HS-27A (cell line): Measurements from ENCODE around the gene ANK3.

Experiments used
- DNase-seq: peaks from one replicate; pipeline ENCODE4 v3.0.0-alpha.2; 2012; ENCODE audit warnings: low read depth, missing footprints

The ANK3 gene

DNA sequence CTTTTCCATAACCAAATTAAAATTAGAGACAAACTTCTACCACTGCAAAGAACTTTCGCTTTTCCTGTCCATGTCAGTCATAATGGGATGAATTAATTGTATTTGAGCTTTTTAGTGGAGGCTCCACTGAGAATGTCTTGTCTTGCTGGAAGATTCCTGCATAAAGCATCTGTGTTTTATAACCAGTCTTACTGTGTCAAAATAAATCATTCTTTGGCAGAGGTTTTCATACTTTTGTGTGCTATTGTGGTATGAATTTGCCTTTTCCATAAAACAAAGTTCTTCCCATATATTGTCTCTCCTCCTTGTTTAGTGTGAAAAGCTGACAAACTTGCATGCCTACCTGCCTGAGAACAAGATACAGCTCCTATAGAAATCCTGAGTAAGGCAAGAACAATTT, 358.5 kb downstream of the ANK3 start:
- no peak for DNase-seq

GRCh38 chr10:60029475-60029874, 360.2 kb downstream of the ANK3 start:
- no peak for DNase-seq

- DNase-seq = no peak
Observed at GRCh38 chr10:60028081-60028480, 361.6 kb downstream of the ANK3 start.

DNA sequence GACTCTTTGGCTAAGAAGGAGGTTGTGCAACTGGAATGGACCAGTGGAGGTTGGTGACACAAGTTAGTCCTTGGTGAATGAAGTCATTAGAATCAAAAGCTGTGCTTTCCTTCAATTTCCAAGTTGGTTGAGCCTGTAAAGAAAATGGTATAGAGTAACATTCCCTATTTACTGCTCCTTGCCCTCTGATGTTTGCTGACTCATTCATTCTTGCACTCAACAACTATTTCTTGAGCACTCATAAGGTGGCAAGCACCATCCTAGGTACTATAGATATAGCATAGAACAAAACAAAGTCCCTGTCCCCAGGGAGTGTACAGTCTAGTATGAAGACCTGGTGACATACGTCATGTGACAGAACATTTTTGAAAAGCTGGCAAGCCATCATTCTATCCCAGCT, 364.4 kb downstream of the ANK3 start:
- no peak for DNase-seq

DNA sequence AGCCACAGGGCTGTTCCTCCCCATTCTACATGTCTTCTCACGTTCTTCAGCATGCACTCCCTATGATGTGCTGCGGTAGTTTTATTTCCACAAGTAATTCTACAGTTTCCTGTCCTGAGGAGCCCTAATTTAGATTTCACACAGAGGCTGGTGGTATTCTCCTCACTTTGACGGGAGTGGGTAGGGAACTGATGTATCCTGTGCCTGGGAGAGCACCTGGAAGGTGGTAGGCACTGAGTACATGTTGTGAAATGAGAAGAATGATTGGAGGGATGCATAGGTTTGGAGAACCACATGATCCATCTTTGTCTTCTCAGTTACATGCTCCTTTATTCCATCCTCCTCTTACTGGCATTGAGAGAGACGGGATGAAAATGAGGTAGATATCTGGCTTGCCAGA, 365.2 kb downstream of the ANK3 start:
- DNase-seq = no peak

- no peak for DNase-seq
Observed at GRCh38 chr10:60023155-60023877, 366.4 kb downstream of the ANK3 start.

GRCh38 chr10:60021361-60021760, 368.3 kb downstream of the ANK3 start:
- DNase-seq = no peak

DNA sequence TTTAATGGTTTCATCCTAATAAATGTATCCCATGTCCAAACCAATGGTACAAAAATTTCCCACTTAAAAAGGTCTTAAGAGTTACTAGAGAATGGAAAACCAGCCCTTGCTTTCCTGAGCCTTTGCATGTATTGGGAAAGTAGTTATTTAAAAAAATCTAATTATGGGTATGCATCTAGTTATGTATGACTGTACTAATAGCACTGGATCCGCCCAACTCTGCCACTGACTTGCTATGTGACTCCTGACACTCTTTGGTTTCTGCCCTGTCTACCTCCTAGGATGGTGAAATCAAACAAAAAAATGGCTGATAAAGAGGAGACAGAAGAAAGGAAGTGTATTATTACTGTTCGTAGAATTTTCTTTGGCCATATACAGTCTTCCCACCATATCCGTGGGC, 372.9 kb downstream of the ANK3 start:
- no peak for DNase-seq

- DNase-seq = no peak
Observed at GRCh38 chr10:60009710-60010383, 379.8 kb downstream of the ANK3 start.

GRCh38 chr10:60009276-60009675, 380.4 kb downstream of the ANK3 start:
- DNase-seq = no peak

- DNase-seq = no peak
Observed at GRCh38 chr10:60008816-60009215, 380.9 kb downstream of the ANK3 start.

DNA sequence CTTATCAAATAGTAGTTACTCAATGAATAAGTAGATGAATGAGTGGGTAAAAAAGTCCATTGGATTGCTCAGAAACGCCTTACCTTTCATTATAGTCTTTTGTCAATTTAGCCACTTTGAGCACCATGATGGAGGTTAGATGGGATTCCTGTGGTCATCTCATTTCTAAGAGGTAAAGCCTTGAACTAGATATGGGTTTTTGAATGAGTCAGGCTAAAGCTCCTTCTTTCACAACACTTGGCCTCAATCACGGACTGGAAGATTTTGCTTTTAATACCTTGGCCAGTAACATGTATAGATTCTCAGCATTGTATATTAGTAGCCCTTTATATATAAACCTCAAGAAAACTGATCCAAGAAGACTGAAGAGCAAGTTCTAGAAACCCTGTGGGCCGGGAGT, 383.6 kb downstream of the ANK3 start:
- no peak for DNase-seq

DNA sequence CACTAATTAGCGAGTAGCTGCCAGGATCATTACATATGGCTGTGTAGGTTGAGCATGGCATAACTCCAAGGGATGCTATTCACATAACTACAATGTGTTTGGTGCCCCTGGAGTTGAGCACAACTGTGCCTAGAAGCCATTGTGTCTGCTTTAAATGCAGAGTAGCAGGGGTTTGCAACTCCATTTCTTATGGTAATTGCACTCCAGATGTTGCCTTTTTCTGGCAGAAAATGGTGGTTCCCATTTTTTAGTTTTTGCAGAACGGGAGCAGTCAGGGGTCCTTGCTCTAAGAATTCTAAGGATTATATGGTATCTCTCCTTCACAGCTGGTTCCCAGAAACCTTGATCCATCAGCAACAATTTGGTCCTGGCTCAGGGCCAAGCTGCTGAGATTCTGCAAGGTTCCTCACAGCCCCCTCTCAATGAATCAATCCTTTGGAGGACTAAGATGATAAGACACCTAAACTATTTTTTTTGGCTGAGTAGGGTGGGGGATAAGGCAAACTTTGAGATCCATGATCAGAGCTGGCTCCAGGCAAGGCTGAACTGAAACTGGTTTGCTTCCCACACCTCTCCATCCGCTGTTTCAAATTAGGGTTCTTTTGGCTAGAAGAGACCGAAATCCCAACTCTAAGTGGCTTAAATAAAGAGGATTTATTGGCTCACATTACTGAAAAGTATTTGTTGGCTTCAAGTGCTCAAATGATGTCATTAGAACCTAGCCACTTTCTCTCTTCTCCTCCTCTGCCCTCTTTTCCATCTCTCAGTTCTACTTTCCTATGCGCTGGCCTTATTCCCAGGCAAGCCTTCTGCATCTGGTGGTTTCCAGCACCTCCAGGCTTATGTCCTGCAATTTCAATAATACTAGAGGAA, 385.8 kb downstream of the ANK3 start:
- DNase-seq = no peak

DNA sequence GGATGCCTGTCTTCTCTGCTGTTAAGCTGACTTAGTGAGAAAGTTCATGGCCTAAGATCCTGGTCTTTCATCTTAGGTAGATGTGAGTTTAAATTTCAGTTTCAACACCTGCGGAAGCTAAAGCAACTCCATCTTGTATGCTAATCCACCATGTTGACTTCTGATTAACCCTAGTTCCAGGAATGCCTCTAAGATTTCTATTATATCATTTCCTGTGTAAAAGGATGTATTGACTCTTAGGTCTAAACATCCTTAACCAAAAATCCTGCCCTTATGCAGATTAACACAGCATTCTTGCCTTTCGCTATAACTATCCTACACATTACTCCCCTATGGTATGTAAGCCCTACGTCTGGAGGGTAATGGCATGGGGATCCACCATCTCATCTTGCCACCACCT, 388.9 kb downstream of the ANK3 start:
- no peak for DNase-seq

DNA sequence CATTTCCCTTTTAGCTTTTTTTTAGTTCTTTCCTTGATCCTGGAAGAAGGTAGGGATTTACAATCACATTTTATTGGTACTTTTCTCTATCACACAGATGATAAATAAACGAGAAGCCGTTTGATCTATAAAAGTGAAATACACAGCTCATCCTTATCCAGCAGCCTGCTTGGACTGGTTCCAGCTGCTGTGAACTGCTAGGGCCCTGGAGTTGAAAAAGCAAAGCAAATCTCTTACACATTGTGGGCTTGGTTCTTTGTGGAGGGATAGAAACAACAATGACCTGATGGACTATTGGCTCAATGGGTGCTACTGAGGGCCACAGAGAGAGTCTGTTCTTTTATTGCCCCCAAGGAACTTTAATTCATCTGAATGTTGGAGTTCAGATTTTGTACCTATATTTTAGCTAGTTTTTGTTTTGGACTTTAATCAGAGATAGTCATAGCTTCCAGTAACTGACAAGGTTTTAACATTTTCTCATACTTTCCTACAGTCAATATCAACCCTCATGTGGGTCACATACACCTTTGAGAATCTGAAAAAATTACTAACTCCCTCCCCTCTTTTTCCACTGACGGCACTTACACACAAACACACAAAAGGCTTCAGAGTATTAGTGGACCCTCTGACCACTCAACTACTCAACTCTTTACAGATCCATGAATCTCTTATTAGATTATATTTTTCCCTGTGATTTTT, 391.7 kb downstream of the ANK3 start:
- no peak for DNase-seq

- no peak for DNase-seq
Observed at GRCh38 chr10:59995862-59996261, 393.8 kb downstream of the ANK3 start.

DNA sequence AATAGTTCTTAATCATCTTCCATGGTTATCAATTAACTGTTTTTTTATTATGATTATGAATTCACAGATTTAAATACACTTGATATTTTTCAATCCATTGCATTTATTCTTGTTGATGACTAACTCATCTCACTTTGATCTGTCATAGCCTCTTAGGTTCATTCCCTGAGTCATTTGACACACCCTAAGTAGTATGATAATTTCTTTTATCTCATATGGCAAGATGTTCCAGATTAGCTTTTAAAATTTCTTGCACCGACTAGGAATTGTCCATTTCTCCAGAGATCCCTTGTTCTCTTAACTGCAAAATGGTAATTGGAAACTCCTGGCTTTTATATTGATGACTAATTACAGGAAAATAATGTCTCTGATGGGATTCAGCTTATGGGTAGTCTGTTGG, 395.7 kb downstream of the ANK3 start:
- DNase-seq = no peak

- no peak for DNase-seq
Observed at GRCh38 chr10:59991661-59992060, 398.0 kb downstream of the ANK3 start.

DNA sequence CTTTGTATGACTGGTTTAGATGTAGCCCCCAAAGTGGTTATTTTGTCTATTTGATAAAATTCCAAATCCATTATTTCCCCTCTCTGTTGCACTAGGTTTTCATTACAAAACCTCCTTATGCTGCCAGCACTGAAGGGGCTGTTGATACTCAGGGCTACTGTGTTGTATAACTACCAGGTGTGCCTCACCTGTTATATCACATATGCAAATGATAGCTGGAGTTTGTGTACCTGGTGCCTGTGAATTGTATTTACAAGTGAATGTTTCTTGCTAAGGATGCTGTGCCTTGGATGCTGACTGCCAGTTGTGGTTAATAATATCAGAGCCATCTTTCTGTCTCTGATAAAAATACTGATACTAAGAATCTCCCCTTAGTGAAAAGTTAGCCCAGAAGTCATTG, 398.6 kb downstream of the ANK3 start:
- no peak for DNase-seq

DNA sequence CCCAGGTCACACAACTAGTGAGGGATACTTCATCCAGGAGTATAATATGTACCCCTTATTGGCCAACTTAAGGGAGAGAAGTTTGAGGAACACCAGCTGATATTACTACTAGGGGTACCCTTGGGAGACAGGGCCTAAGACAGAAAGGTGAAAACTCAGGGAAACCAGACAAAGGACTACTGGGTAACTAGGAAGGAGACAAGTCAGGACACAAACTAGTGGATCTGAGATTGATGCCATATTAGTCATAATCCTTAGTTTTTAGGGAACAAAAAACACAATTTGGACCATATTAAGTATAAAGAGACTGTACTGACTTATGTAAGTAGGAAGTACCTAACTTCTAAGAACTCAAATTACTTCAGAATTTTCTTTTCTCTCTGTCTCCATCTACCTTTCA, 404.0 kb downstream of the ANK3 start:
- DNase-seq = no peak

GRCh38 chr10:59984415-59984814, 405.3 kb downstream of the ANK3 start:
- no peak for DNase-seq

DNA sequence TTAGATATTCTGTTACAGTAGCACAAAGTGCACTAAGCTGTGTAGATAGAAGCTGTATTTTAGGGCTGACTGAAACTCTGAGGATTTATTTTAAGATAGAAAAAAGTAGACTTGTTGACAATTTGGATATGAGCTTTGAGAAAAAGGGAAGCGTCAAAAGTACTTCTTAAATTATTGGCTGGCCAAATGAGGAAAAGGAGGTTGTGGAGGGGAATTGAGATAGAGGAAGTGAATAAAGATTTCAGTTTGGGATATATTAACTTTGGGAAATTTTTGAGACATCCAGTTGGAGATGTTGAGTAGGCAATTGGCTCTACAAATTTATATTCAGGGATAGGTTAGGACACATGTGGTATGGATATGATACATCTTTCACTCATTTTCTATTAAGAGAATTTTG, 409.3 kb downstream of the ANK3 start:
- no peak for DNase-seq
